ENCODE data around the gene C16orf96.

The C16orf96 gene

DNA sequence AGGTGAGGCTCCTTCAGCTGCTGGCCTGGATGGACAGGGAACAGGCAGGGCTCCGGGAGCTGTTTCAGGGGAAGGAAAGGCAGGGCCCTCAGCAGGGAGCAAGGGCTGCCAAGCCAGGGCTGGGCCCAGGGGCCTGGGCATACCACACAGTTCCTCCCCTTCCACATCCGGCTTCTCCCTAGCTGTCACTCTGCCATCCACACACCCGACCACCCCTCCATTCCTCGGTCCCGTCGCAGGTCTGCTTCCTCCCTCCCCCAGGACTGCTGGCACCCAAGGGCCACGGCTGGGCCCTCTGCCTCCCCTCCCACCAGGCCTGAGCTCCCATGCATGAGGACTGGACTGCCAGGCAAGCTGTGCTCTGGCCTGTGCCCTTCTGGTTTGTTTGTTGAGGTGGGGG is 41.5 kb upstream of the C16orf96 start:
- Histone ChIP-seq H3K4me3 (ENCODE audit: low read depth in 1 of 2, low read length in 2 of 2) (no peak overlapping the region), H3K27ac (ENCODE audit: low read depth, low read length) (no peak overlapping the region), H3K27me3 (ENCODE audit: control insufficient read depth in 1 of 2, insufficient read depth in 2 of 2, low read length in 2 of 2) (no peaks in the 10 kb centered on the region), H3K4me1 (ENCODE audit: insufficient read depth, low read length) (peaks cover 37% of the 10 kb centered on the region), H3K36me3 (ENCODE audit: insufficient read depth, low read length) (peaks cover 23% of the 10 kb centered on the region), H3K9me3 (ENCODE audit: low read length) (no peaks in the 10 kb centered on the region), H3K9ac (ENCODE audit: low read length) (no peak overlapping the region)

DNA sequence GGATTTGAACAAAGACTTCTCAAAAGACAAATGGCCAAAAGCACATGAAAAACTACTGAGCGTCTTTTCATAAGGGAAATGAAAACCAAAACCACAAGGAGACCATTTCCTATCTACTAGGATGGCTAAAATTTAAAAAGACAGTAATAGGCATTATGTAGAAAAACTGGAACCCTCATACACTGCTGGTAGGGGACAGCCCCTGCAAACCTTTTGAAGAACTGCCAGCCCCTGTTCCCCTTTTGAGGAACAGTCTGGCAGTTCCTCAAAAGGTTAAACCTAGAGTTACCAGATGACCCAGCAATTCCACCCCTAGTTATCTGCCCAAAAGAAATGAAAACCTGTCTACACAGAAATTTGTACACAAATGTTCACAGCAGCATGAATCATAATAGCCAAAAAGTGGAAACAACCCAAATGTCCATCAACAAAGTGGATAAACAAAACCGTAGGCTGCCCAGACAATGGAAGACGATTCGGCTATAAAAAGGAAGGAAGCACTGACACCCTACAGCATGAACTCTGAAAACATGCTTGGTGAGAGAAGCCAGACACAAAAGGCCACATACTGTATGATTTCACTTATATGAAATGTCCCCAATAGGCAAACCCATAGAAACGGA is 40.4 kb upstream of the C16orf96 start:
- Histone ChIP-seq H3K36me3 (ENCODE audit: insufficient read depth, low read length) (peaks cover 16% of the 10 kb centered on the region), H3K9ac (ENCODE audit: low read length) (no peak overlapping the region), H3K27me3 (ENCODE audit: control insufficient read depth in 1 of 2, insufficient read depth in 2 of 2, low read length in 2 of 2) (no peaks in the 10 kb centered on the region), H3K4me1 (ENCODE audit: insufficient read depth, low read length) (peaks cover 37% of the 10 kb centered on the region), H3K9me3 (ENCODE audit: low read length) (no peaks in the 10 kb centered on the region), H3K27ac (ENCODE audit: low read depth, low read length) (no peak overlapping the region), H3K4me3 (ENCODE audit: low read depth in 1 of 2, low read length in 2 of 2) (no peak overlapping the region)

DNA sequence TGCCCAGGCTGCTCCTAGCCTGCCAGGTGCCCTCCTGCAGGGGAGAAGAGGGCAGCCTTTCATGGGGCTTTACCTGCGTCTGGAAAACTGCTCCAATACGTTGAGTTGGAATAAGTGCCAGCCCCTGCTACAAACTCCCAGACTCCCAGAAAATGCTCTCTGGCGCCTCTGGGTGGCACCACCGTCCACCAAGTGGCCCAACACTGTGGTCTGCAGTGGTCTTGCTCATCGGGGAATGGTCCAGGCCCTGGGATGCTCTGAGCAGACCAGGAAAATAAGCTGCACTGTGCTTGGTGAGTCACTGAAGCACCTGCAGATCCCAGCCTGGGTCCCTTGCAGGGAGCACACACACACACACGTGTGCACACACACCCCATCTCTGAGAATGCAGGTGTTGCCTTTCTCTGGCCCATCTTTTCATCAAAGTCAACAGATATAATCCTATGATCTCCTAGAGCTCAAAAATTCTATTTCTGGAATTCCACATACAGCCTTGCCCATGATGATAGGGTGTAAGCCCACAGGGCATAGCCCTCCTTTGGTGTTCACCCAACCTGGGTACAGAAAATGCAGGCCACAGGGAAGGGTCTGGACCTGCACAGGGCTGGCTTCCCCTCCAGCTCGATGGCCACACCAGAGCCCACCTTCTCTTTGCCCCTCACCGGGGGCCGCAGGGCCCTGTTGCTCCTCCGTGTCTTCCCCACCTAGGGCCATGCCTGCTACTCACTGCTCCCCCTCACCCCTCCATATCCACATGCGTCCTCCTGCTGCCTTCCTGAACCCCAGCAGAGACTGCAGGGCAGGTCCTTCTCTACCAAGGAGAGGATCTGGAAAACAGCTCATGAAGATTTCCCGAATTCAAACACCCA is 38.1 kb upstream of the C16orf96 start:
- Histone ChIP-seq H3K36me3 (ENCODE audit: insufficient read depth, low read length) (no peaks in the 10 kb centered on the region), H3K27ac (ENCODE audit: low read depth, low read length) (no peak overlapping the region), H3K4me3 (ENCODE audit: low read depth in 1 of 2, low read length in 2 of 2) (no peak overlapping the region), H3K9ac (ENCODE audit: low read length) (no peak overlapping the region), H3K4me1 (ENCODE audit: insufficient read depth, low read length) (peaks cover 30% of the 10 kb centered on the region), H3K9me3 (ENCODE audit: low read length) (no peaks in the 10 kb centered on the region), H3K27me3 (ENCODE audit: control insufficient read depth in 1 of 2, insufficient read depth in 2 of 2, low read length in 2 of 2) (no peaks in the 10 kb centered on the region)

DNA sequence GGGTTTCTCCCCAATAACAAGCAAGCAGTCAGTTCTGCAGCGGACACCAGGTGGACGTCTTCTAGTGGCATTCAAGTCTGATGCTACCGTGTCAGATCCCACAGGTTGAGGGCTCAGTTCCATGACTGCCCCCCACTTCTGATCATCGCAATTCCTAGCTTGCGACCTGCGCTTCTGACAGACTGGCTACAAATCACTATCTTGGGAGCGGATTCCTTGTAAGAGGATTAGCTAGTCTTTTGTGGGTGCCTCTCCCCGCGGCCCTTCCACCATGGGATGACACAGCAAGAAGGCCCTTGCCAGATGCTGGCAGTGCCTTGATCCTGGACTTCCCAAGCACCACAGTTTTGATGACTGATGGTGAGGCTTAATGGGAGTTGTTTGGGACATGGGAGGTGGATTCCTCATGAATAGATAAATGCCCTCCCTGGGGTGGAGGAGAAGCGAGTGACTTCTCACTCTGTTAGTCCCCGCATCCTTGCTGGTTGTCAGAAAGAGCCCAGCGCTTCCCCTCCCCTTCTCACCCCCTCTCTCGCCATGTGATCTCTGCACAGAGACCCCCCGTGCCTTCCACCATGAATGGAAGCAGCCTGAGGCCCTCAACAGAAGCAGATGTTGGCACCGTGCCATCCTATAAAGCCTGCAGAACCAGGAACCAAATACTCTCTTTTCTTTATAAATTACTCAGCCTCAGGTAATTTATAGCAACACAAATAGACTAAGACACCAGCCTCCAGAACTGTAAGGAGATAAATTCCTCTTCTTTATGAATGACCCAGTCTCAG is 36.7 kb upstream of the C16orf96 start:
- Histone ChIP-seq H3K4me3 (ENCODE audit: low read depth in 1 of 2, low read length in 2 of 2) (no peak overlapping the region), H3K9ac (ENCODE audit: low read length) (no peak overlapping the region), H3K9me3 (ENCODE audit: low read length) (no peaks in the 10 kb centered on the region), H3K27ac (ENCODE audit: low read depth, low read length) (no peak overlapping the region), H3K36me3 (ENCODE audit: insufficient read depth, low read length) (no peaks in the 10 kb centered on the region), H3K4me1 (ENCODE audit: insufficient read depth, low read length) (peaks cover 24% of the 10 kb centered on the region), H3K27me3 (ENCODE audit: control insufficient read depth in 1 of 2, insufficient read depth in 2 of 2, low read length in 2 of 2) (no peaks in the 10 kb centered on the region)

DNA sequence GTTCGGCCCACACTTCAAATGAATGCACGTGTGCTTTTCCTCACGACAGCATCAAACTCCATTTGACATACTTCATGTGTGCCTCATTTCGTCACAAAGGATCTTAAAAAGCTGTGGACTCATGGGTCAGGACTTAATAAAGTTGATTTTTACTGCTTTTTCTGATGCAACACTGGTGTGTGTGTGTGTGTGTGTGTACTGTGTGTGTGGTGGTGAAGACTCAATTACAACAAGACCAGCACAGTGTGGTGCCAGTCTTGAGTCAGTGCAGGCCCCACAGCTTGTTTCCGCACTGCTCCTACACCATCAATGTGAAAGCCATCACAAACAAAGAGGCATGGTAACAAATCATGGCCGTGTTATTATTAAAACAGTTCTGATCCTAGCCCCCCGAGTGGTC is 35.2 kb upstream of the C16orf96 start:
- H3K9me3 ChIP-seq (ENCODE audit: low read length): no peaks in the 10 kb centered on the region
- H3K4me1 ChIP-seq (ENCODE audit: insufficient read depth, low read length): peaks cover 14% of the 10 kb centered on the region
- no peak overlapping the region for H3K4me3 ChIP-seq (ENCODE audit: low read depth in 1 of 2, low read length in 2 of 2)
- H3K27ac ChIP-seq (ENCODE audit: low read depth, low read length): no peak overlapping the region
- no peaks in the 10 kb centered on the region for H3K36me3 ChIP-seq (ENCODE audit: insufficient read depth, low read length)
- no peak overlapping the region for H3K9ac ChIP-seq (ENCODE audit: low read length)
- H3K27me3 ChIP-seq (ENCODE audit: control insufficient read depth in 1 of 2, insufficient read depth in 2 of 2, low read length in 2 of 2): no peaks in the 10 kb centered on the region

DNA sequence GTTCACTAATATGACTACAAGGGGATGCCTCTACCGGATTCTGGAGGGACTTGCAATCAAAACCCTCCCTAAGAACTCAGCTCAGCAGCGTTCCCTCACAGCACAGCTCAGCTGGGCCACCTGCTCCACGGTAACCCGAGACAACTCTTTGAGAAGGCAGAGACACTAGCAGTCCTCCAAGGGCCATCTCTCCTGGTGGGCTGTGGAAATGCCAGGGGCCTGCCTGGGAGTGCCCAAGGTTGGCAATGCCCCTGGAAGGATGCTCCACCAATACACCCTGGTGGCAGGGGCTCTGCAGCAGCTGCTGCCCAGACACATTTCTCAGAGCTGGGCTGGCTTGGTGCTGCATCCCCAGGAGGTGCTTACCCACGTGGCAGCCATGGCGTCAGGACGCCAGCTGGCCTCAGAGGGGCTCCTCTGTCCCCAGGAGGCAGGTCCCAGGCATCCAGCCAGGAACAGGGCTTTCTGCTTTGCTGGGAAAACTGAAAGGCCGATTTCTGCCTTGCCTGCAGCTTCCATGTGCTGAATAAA is 34.0 kb upstream of the C16orf96 start:
- Histone ChIP-seq H3K4me3 (ENCODE audit: low read depth in 1 of 2, low read length in 2 of 2) (no peak overlapping the region), H3K9me3 (ENCODE audit: low read length) (no peaks in the 10 kb centered on the region), H3K4me1 (ENCODE audit: insufficient read depth, low read length) (peaks cover 5% of the 10 kb centered on the region), H3K27me3 (ENCODE audit: control insufficient read depth in 1 of 2, insufficient read depth in 2 of 2, low read length in 2 of 2) (no peaks in the 10 kb centered on the region), H3K27ac (ENCODE audit: low read depth, low read length) (no peak overlapping the region), H3K36me3 (ENCODE audit: insufficient read depth, low read length) (no peaks in the 10 kb centered on the region), H3K9ac (ENCODE audit: low read length) (no peak overlapping the region)

DNA sequence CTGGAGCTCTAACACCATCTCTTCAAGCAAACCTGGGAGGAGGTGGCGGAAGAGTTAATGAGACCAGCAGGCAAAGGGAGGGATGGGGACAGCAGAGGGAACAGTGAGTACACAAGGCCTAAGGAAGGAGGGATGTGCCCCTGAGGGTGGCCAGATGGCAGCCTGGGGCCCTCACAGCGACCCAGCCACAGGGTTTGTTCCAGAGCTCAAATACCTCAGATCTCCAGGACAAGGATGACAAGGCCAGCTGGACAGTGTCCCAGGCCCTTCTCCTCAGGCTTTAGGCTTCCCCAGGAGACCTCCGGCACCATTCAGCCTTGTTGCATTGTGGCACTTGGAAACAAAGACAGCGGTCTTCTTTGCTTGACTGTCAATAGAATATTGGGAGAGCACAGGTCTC is 32.5 kb upstream of the C16orf96 start:
- Histone ChIP-seq H3K4me1 (ENCODE audit: insufficient read depth, low read length) (peaks cover 4% of the 10 kb centered on the region), H3K4me3 (ENCODE audit: low read depth in 1 of 2, low read length in 2 of 2) (no peak overlapping the region), H3K9me3 (ENCODE audit: low read length) (no peaks in the 10 kb centered on the region), H3K27ac (ENCODE audit: low read depth, low read length) (no peak overlapping the region), H3K36me3 (ENCODE audit: insufficient read depth, low read length) (no peaks in the 10 kb centered on the region), H3K9ac (ENCODE audit: low read length) (no peak overlapping the region), H3K27me3 (ENCODE audit: control insufficient read depth in 1 of 2, insufficient read depth in 2 of 2, low read length in 2 of 2) (no peaks in the 10 kb centered on the region)

DNA sequence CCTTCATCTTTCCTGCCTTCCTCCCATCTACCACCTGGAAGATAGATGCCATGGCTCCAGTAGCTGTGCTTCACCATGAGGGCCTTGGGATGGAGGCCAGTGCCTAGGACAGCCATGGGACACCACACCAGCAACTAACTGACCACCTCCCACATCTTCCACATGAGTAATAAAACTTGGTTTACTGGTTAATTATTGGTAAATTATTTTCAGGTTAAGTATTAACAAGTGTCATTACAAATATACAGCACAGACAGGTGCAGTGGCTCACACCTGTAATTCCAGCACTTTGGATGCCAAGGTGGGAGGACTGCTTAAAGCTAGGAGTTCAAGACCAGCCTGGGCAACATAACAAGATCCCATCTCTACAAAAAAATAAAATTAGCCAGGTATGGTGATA is 31.6 kb upstream of the C16orf96 start:
- Histone ChIP-seq H3K27me3 (ENCODE audit: control insufficient read depth in 1 of 2, insufficient read depth in 2 of 2, low read length in 2 of 2) (no peaks in the 10 kb centered on the region), H3K9ac (ENCODE audit: low read length) (no peak overlapping the region), H3K9me3 (ENCODE audit: low read length) (no peaks in the 10 kb centered on the region), H3K27ac (ENCODE audit: low read depth, low read length) (no peak overlapping the region), H3K4me3 (ENCODE audit: low read depth in 1 of 2, low read length in 2 of 2) (no peak overlapping the region), H3K4me1 (ENCODE audit: insufficient read depth, low read length) (peaks cover 11% of the 10 kb centered on the region), H3K36me3 (ENCODE audit: insufficient read depth, low read length) (no peaks in the 10 kb centered on the region)

DNA sequence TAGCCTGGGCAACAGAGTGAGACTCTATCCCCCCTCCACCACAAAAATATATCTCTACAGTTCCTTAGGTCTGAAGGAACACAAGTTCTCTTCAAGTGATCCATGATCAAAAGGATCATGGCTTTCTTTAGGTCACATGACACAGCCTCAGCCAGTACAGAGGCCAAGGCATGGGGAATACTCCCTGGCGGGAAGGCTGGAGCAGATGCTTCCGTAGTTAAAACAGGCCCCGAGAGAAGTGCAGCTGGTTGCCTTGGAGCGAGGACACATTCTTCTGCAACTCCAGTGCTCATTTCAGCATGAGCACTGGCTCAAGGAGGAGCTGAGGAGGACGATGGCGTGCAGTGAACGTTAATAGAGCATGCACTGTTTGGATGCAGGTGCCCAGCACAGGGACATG is 31.1 kb upstream of the C16orf96 start:
- peaks cover 16% of the 10 kb centered on the region for H3K4me1 ChIP-seq (ENCODE audit: insufficient read depth, low read length)
- no peak overlapping the region for H3K4me3 ChIP-seq (ENCODE audit: low read depth in 1 of 2, low read length in 2 of 2)
- H3K9me3 ChIP-seq (ENCODE audit: low read length): no peaks in the 10 kb centered on the region
- no peak overlapping the region for H3K9ac ChIP-seq (ENCODE audit: low read length)
- no peak overlapping the region for H3K27ac ChIP-seq (ENCODE audit: low read depth, low read length)
- no peaks in the 10 kb centered on the region for H3K27me3 ChIP-seq (ENCODE audit: control insufficient read depth in 1 of 2, insufficient read depth in 2 of 2, low read length in 2 of 2)
- no peaks in the 10 kb centered on the region for H3K36me3 ChIP-seq (ENCODE audit: insufficient read depth, low read length)

DNA sequence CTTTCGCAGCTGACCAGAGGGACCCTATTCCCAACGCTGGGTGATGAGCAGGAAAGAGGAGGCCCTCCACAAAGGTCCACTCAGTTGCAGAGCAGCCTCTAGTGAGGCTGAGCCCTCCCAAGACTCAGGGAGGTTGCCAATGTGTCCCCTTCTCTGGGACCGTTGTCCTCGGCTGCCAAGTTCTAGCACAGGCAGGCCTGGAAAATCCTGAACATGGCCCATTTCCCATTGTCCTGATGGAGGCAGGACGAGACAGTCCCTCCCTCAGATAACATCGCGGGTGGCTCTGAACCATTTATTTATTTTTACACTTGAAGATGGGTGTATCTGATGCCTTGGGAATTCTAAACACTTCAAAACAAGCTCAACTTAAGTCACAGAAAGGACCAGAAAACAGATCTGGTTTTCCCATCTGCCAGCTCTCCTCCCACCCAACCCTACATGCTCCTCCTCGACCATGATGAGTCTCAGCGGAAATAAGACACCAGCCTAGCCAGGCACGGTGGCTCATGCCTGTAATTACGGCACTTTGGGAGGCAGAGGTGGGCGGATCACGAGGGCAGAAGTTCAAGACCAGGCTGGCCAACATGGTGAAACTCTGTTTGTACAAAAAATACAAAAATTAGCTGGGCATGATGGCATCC is 30.4 kb upstream of the C16orf96 start:
- Histone ChIP-seq H3K27me3 (ENCODE audit: control insufficient read depth in 1 of 2, insufficient read depth in 2 of 2, low read length in 2 of 2) (no peaks in the 10 kb centered on the region), H3K4me3 (ENCODE audit: low read depth in 1 of 2, low read length in 2 of 2) (no peak overlapping the region), H3K9me3 (ENCODE audit: low read length) (no peaks in the 10 kb centered on the region), H3K4me1 (ENCODE audit: insufficient read depth, low read length) (peaks cover 16% of the 10 kb centered on the region), H3K9ac (ENCODE audit: low read length) (no peak overlapping the region), H3K27ac (ENCODE audit: low read depth, low read length) (no peak overlapping the region), H3K36me3 (ENCODE audit: insufficient read depth, low read length) (no peaks in the 10 kb centered on the region)
